Measurements from ENCODE around the gene SEMA6A.

SEMA6A gene

GRCh38 chr5:116395226-116395625, 179.4 kb downstream of the SEMA6A start:
- DNase-seq = no peak

GRCh38 chr5:116394186-116394867, 180.3 kb downstream of the SEMA6A start:
- DNase-seq = no peak
